HFFc6 (cell line): Measurements from ENCODE around the gene LMF1. TPM values are rescaled to one million over a fixed set of nuclear protein-coding genes. Genes with fewer than 3 reads are reported as not detected.

ENCODE experiments used
- DNase-seq: peaks from one replicate; pipeline ENCODE4 v3.0.0-alpha.2; 2018
- H3K27ac Mint-ChIP-seq: 2 replicates; pipeline ENCODE4 v1.8.0; 2020; ENCODE audit warnings: mild to moderate bottlenecking, mixed read lengths
- H3K27me3 Mint-ChIP-seq: 2 replicates; pipeline ENCODE4 v1.8.0; 2021; ENCODE audit warnings: mild to moderate bottlenecking, moderate library complexity, mixed read lengths; ENCODE audit not compliant: insufficient read depth
- H3K36me3 Mint-ChIP-seq: 2 replicates; pipeline ENCODE4 v1.8.0; 2021; ENCODE audit warnings: low read depth, mixed read lengths
- H3K4me1 Mint-ChIP-seq: 2 replicates; pipeline ENCODE4 v1.8.0; 2020; ENCODE audit warnings: low read depth, mixed read lengths
- H3K4me3 Mint-ChIP-seq: 2 replicates; pipeline ENCODE4 v1.8.0; 2020; ENCODE audit warnings: mild to moderate bottlenecking, moderate library complexity, mixed read lengths
- H3K9me3 Mint-ChIP-seq: 2 replicates; pipeline ENCODE4 v1.8.0; 2020; ENCODE audit warnings: mild to moderate bottlenecking, mixed read lengths
- CTCF ChIP-seq: fragments of 200-600 bp; sonication (generic); IDR thresholded peaks from 2 replicates; pipeline ENCODE4 v1.5.0; 2021; ENCODE audit warnings: antibody characterized with exemption, mild to moderate bottlenecking
- total RNA-seq, 6 experiments: library from RNA; stranded (reverse); fragmentation: NEBNext Ultra II Directional; extraction: Animal tissue kit (Norgen Biotek cat#: 25700); gene quantifications; 2 replicates in 1 of 6; 3 replicates in 5 of 6; pipeline ENCODE4 v1.2.3, GENCODE V29; 2021

Gene LMF1
- total RNA-seq, 6 experiments from 2014 or later = 10.9 to 19.3 (median 14.2) TPM

- no peak overlapping the region for H3K4me3 Mint-ChIP-seq
Observed at GRCh38 chr16:972316-973002, 1.7 kb upstream of the LMF1 start.

GRCh38 chr16:971981-972315 is 1.2 kb upstream of the LMF1 start:
- H3K9me3 Mint-ChIP-seq = peaks cover 4% of the 10 kb centered on the region; the same call in 1 of the 2 replicates
- DNase-seq = no peak
- H3K4me1 Mint-ChIP-seq = peaks cover 7% of the 10 kb centered on the region; the same call in 1 of the 2 replicates
- H3K36me3 Mint-ChIP-seq = peaks cover 15% of the 10 kb centered on the region
- H3K27ac Mint-ChIP-seq = no peak overlapping the region
- H3K4me3 Mint-ChIP-seq = no peak overlapping the region
- peaks cover 22% of the 10 kb centered on the region for H3K27me3 Mint-ChIP-seq
- no peak for TF ChIP-seq CTCF

More at GRCh38 chr16:972316-973002, 1.7 kb upstream of the LMF1 start:
- DNase-seq = no peak
- Mint-ChIP-seq H3K36me3 (peaks cover 11% of the 10 kb centered on the region), H3K4me1 (peaks cover 7% of the 10 kb centered on the region; the same call in 1 of the 2 replicates), H3K27ac (no peak overlapping the region), H3K9me3 (peaks cover 4% of the 10 kb centered on the region; the same call in 1 of the 2 replicates), H3K27me3 (peaks cover 22% of the 10 kb centered on the region)
- no peak for TF ChIP-seq CTCF

GRCh38 chr16:971582-971905 is 760 bp upstream of the LMF1 start:
- no peak for DNase-seq
- Mint-ChIP-seq H3K4me3 (no peak overlapping the region; the same call in 1 of the 2 replicates), H3K27me3 (peaks cover 22% of the 10 kb centered on the region), H3K36me3 (peaks cover 19% of the 10 kb centered on the region), H3K9me3 (peaks cover 8% of the 10 kb centered on the region), H3K27ac (no peak overlapping the region), H3K4me1 (peaks cover 7% of the 10 kb centered on the region; the same call in 1 of the 2 replicates)
- TF ChIP-seq CTCF = no peak

- H3K36me3 Mint-ChIP-seq = peaks cover 30% of the 10 kb centered on the region
- TF ChIP-seq CTCF = no peak
- peak overlapping the region; percentile 81 for H3K4me3 Mint-ChIP-seq
- no peak for DNase-seq
- peaks cover 18% of the 10 kb centered on the region for H3K9me3 Mint-ChIP-seq
- H3K4me1 Mint-ChIP-seq = peaks cover 8% of the 10 kb centered on the region; the same call in 1 of the 2 replicates
- H3K27ac Mint-ChIP-seq = no peak overlapping the region; the same call in 1 of the 2 replicates
- peaks cover 19% of the 10 kb centered on the region for H3K27me3 Mint-ChIP-seq
Observed at GRCh38 chr16:970386-970765, 408 bp downstream of the LMF1 start.

- Mint-ChIP-seq H3K36me3 (peaks cover 36% of the 10 kb centered on the region), H3K27ac (peak overlapping the region; percentile 31), H3K27me3 (peaks cover 14% of the 10 kb centered on the region), H3K9me3 (peaks cover 24% of the 10 kb centered on the region), H3K4me1 (peaks cover 15% of the 10 kb centered on the region), H3K4me3 (peak overlapping the region; percentile 75)
- no peak for DNase-seq
- no peak for TF ChIP-seq CTCF
Observed at GRCh38 chr16:969508-970385, 1.0 kb downstream of the LMF1 start.
